Measurements from ENCODE around the gene GSTO2.
A peak's percentile ranks its signal among the peaks of the same experiment; 100 is the strongest.

The GSTO2 gene

GRCh38 chr10:104316321-104317099 lies 47.5 kb downstream of the GSTO2 start:
- POLR2A ChIA-PET (ENCODE audit: low non-redundant PET), result interaction anchor here (0.9 kb wide), 1 partner anchor 9 kb away, joined by 4 read pairs; no protein-coding TSS in a partner anchor
- H3K27ac ChIP-seq, result peak overlapping the region; percentile 25
- no peak for TF ChIP-seq CTCF (conservative IDR thresholded peaks at IDR 0.05; ENCODE audit: low read depth)
- CTCF ChIA-PET, result interaction anchor here (1.2 to 2.3 kb wide), 3 partner anchors 10 to 34 kb away, joined by 3 to 11 read pairs (median 4); no protein-coding TSS in a partner anchor
- no peak for DNase-seq (ENCODE audit: low spot score)

GRCh38 chr10:104317269-104317710 lies 48.3 kb downstream of the GSTO2 start:
- POLR2A ChIA-PET (ENCODE audit: low non-redundant PET), result interaction anchor here (0.9 kb wide), 1 partner anchor 10 kb away, joined by 4 read pairs; no protein-coding TSS in a partner anchor
- DNase-seq (ENCODE audit: low spot score), result no peak
- CTCF ChIA-PET, result interaction anchor here (1.2 to 2.3 kb wide), 4 partner anchors 11 to 33 kb away, joined by 3 to 11 read pairs (median 4); no protein-coding TSS in a partner anchor
- TF ChIP-seq CTCF (conservative IDR thresholded peaks at IDR 0.05; ENCODE audit: low read depth), result no peak
- H3K27ac ChIP-seq, result peak overlapping the region; percentile 86

- H3K27ac ChIP-seq, result peak overlapping the region; percentile 86
- no peak for TF ChIP-seq CTCF (conservative IDR thresholded peaks at IDR 0.05; ENCODE audit: low read depth)
- CTCF ChIA-PET, result interaction anchor here (0.6 to 2.3 kb wide), 8 partner anchors 10 to 128 kb away, joined by 3 to 11 read pairs (median 4); no protein-coding TSS in a partner anchor
- POLR2A ChIA-PET (ENCODE audit: low non-redundant PET), result no interaction called here
- DNase-seq (ENCODE audit: low spot score), result no peak
Measured at GRCh38 chr10:104317726-104318299, 48.8 kb downstream of the GSTO2 start.

- POLR2A ChIA-PET (ENCODE audit: low non-redundant PET), result interaction anchor here (0.6 kb wide), 1 partner anchor 9 kb away, joined by 3 read pairs; no protein-coding TSS in a partner anchor
- CTCF ChIA-PET, result interaction anchor here (0.6 to 2.3 kb wide), 6 partner anchors 11 to 128 kb away, joined by 3 to 11 read pairs (median 4); no protein-coding TSS in a partner anchor
Measured at GRCh38 chr10:104318326-104318725, 49.3 kb downstream of the GSTO2 start.

GRCh38 chr10:104318810-104319741 lies 50.1 kb downstream of the GSTO2 start:
- DNase-seq (ENCODE audit: low spot score), result peak; percentile 59
- CTCF ChIA-PET, result interaction anchor here (0.7 to 1.4 kb wide), 5 partner anchors 14 to 196 kb away, joined by 3 to 4 read pairs (median 4); partner anchors contain the start of gene ITPRIP
- peak overlapping the region; percentile 86 for H3K27ac ChIP-seq
- no peak for TF ChIP-seq CTCF (conservative IDR thresholded peaks at IDR 0.05; ENCODE audit: low read depth)
- POLR2A ChIA-PET (ENCODE audit: low non-redundant PET), result interaction anchor here (0.6 kb wide), 1 partner anchor 10 kb away, joined by 3 read pairs; no protein-coding TSS in a partner anchor

More at GRCh38 chr10:104318326-104318725, 49.3 kb downstream of the GSTO2 start:
- no peak for TF ChIP-seq CTCF (conservative IDR thresholded peaks at IDR 0.05; ENCODE audit: low read depth)
- DNase-seq (ENCODE audit: low spot score), result no peak
- H3K27ac ChIP-seq, result peak overlapping the region; percentile 86
